Uterus (tissue), 4 donors: ENCODE measurements around the gene AZIN2. TPM values are rescaled to one million over a fixed set of nuclear protein-coding genes. Genes with fewer than 3 reads are reported as not detected.

ENCODE experiments used
- DNase-seq, 2 donors: peaks; one replicate each; pipeline ENCODE4 v3.0.0-alpha.2; 2019 to 2020
- H3K27ac ChIP-seq, 2 donors: fragments of 200-600 bp; sonication (generic); 1 replicate in 1 of 2; 2 replicates in 1 of 2; pipeline ENCODE4 v1.5.1; 2016 to 2018
- H3K27me3 ChIP-seq, 2 donors: fragments of 200-600 bp; sonication (generic); one replicate each; pipeline ENCODE4 v1.5.1; 2018 to 2019; ENCODE audit warnings: control low read depth in 1 of 2
- H3K36me3 ChIP-seq, 2 donors: fragments of 200-600 bp; sonication (generic); one replicate each; pipeline ENCODE4 v1.5.1; 2019; ENCODE audit warnings: control low read depth in 1 of 2
- H3K4me1 ChIP-seq, 2 donors: fragments of 200-600 bp; sonication (generic); one replicate each; pipeline ENCODE4 v1.5.1; 2018 to 2019; ENCODE audit warnings: control low read depth in 1 of 2
- H3K4me3 ChIP-seq, 2 donors: fragments of 200-600 bp; sonication (generic); 1 replicate in 1 of 2; 2 replicates in 1 of 2; pipeline ENCODE4 v1.5.1; 2018 to 2019; ENCODE audit warnings: mild to moderate bottlenecking in 1 of 2
- H3K9me3 ChIP-seq, 2 donors: fragments of 200-600 bp; sonication (generic); one replicate each; pipeline ENCODE4 v1.5.1; 2019; ENCODE audit warnings: control low read depth in 1 of 2
- CTCF ChIP-seq, 4 experiments: fragments of 200-600 bp in 2 of 4; fragments of 450-650 bp in 2 of 4; sonication (generic) in 2 of 4; IDR thresholded peaks; one replicate each; pipeline ENCODE4 v1.5.1; 2016 to 2019; ENCODE audit warnings: antibody characterized with exemption in 4 of 4, mild to moderate bottlenecking in 2 of 4, moderate library complexity in 1 of 4
- POLR2A ChIP-seq, 2 donors: fragments of 450-650 bp; IDR thresholded peaks; one replicate each; pipeline ENCODE4 v1.6.1; 2016; ENCODE audit warnings: antibody characterized with exemption in 2 of 2, mild to moderate bottlenecking in 1 of 2, moderate library complexity in 1 of 2
- intact Hi-C: fragments of 100-400 bp; cut with DNase I; formaldehyde crosslinking; loops from one replicate; pipeline ENCODE4 v1.15.1; 2023; ENCODE audit warnings: low total_unique reads
- total RNA-seq, 4 donors: library from RNA; depleted of rRNA in 3 of 4; stranded (reverse); fragments of >200 nt in 3 of 4; gene quantifications; one replicate each; pipeline versions ENCODE4 v1.1.0 to v1.2.4, GENCODE V29; 2014 to 2023
- donor health status: DM: yes; HTN: yes; CAD: no.

Gene AZIN2
- total RNA-seq = 10 to 100 TPM in 2 of 4 donors, 1 to 10 TPM in 2; 1.2 to 16.1 (median 6.9) TPM

GRCh38 chr1:33080885-33081553 lies at the start of gene AZIN2:
Gene AZIN2 (plus strand): TSS chr1:33081153. CDS start chr1:33082250, 1,097 bp downstream.
- Histone ChIP-seq H3K27ac (peak within 1 kb of the TSS in 1 of 2 donors; percentile 64), H3K27me3 (no peaks in the 10 kb centered on the region), H3K36me3 (no peaks in the 10 kb centered on the region), H3K9me3 (no peaks in the 10 kb centered on the region), H3K4me1 (no peaks in the 10 kb centered on the region), H3K4me3 (peak within 1 kb of the TSS; percentile 55 to 57)
- intact Hi-C loops = loop anchor here (10.0 kb wide), 1 partner anchor 146 kb away; no protein-coding TSS in a partner anchor
- peak; percentile 97 to 98 for DNase-seq
- TF ChIP-seq CTCF (IDR thresholded peaks at IDR 0.05) (peak in 1 of 4 experiments; percentile 2), POLR2A (IDR thresholded peaks at IDR 0.05) (peak; percentile 86 to 88)

- no peaks in the 10 kb centered on the region for H3K36me3 ChIP-seq
- H3K27me3 ChIP-seq = no peaks in the 10 kb centered on the region
- H3K4me1 ChIP-seq = peaks cover 0 to 4% of the 10 kb centered on the region in 2 donors
- H3K9me3 ChIP-seq = no peaks in the 10 kb centered on the region
- H3K4me3 ChIP-seq = no peak overlapping the region
- TF ChIP-seq CTCF (IDR thresholded peaks at IDR 0.05) (no peak), POLR2A (IDR thresholded peaks at IDR 0.05) (no peak)
- no peak for DNase-seq
- H3K27ac ChIP-seq = no peak overlapping the region
- intact Hi-C loops = loop anchor here (10.0 kb wide), 1 partner anchor 97 kb away; no protein-coding TSS in a partner anchor
Observed at GRCh38 chr1:33031506-33031905, 49.4 kb upstream of the AZIN2 start.

- H3K4me1 ChIP-seq = peaks cover 0 to 4% of the 10 kb centered on the region in 2 donors
- intact Hi-C loops = loop anchor here (10.0 kb wide), 1 partner anchor 97 kb away; no protein-coding TSS in a partner anchor
Observed at GRCh38 chr1:33032126-33032869, 48.7 kb upstream of the AZIN2 start.

GRCh38 chr1:33036051-33036525 lies 44.9 kb upstream of the AZIN2 start:
- Histone ChIP-seq H3K4me3 (peak overlapping the region; percentile 80 to 96), H3K4me1 (peaks cover 0 to 4% of the 10 kb centered on the region in 2 donors), H3K36me3 (no peaks in the 10 kb centered on the region), H3K27me3 (no peaks in the 10 kb centered on the region), H3K9me3 (no peaks in the 10 kb centered on the region), H3K27ac (peak overlapping the region; percentile 74 to 80)
- no peak for DNase-seq
- TF ChIP-seq CTCF (IDR thresholded peaks at IDR 0.05) (no peak), POLR2A (IDR thresholded peaks at IDR 0.05) (no peak)
- intact Hi-C loops = loop anchor here (10.0 kb wide), 1 partner anchor 101 kb away; no protein-coding TSS in a partner anchor

More at GRCh38 chr1:33032126-33032869, 48.7 kb upstream of the AZIN2 start:
- no peaks in the 10 kb centered on the region for H3K27me3 ChIP-seq
- no peak overlapping the region for H3K27ac ChIP-seq
- no peaks in the 10 kb centered on the region for H3K36me3 ChIP-seq
- no peaks in the 10 kb centered on the region for H3K9me3 ChIP-seq
- no peak for DNase-seq
- no peak overlapping the region for H3K4me3 ChIP-seq
- no peak for TF ChIP-seq CTCF (IDR thresholded peaks at IDR 0.05)
- no peak for TF ChIP-seq POLR2A (IDR thresholded peaks at IDR 0.05)
